Testis (tissue), 2 donors: ENCODE results near the gene PDF.
"Not testable (repeated sequence)": the region's sequence is repeated elsewhere in the genome, so short reads cannot be mapped to it uniquely, and the experiment has no call there.

Experiments used
- CTCF ChIP-seq, 3 experiments: fragments of 450-650 bp in 2 of 3; fragments of 200-600 bp in 1 of 3; sonication (generic) in 1 of 3; IDR thresholded peaks; one replicate each; pipeline ENCODE4 v1.5.1; 2016 to 2019; ENCODE audit warnings: antibody characterized with exemption in 3 of 3, mild to moderate bottlenecking in 2 of 3, moderate library complexity in 1 of 3
- POLR2A ChIP-seq: fragments of 450-650 bp; IDR thresholded peaks from one replicate; pipeline ENCODE4 v1.6.1; 2017; ENCODE audit warnings: antibody characterized with exemption, mild to moderate bottlenecking, moderate library complexity

DNA sequence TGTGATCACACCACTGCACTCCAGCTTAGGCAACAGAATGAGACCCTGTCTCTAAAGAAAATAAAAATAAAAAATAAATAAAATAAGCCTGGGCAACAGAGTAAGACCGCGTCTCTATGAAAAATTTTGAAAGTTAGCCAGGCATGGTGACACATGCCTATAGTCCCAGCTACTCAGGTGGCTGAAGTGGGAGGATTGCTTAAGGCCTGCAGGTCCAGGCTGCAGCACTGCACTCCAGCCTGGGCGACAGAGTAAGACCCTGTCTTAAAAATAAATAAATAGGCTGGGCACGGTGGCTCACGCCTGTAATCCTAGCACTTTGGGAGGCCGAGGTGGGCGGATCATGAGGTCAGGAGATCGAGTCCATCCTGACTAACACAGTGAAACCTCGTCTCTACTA lies 38.7 kb downstream of the PDF start:
- TF ChIP-seq CTCF (IDR thresholded peaks at IDR 0.05); POLR2A: not testable (repeated sequence)
